SK-N-SH (cell line): Measurements from ENCODE around the gene TMEM30A. TPM values are rescaled to one million over a fixed set of nuclear protein-coding genes. Genes with fewer than 3 reads are reported as not detected.

Experiments
- CTCF ChIA-PET: fragments of 300-600, 350-600 bp; formaldehyde crosslinking; extraction: SDS; loops from one replicate; lab custom pipeline; 2021; lab: Yijun Ruan, JAX
- POLR2A ChIA-PET: fragments of 350-600 bp; sonication (Branson Sonifier 250); formaldehyde crosslinking; extraction: SDS; loops from one replicate; lab custom pipeline; 2020; ENCODE audit warnings: antibody characterized with exemption, inconsistent platforms; lab: Yijun Ruan, JAX
- DNase-seq: peaks from one replicate; pipeline ENCODE4 v3.0.0; 2012
- H2AFZ ChIP-seq: fragments of 200-600 bp; sonication (generic); 2 replicates; pipeline ENCODE4 v1.8.1; 2016; ENCODE audit warnings: antibody characterized with exemption, mild to moderate bottlenecking, low read depth
- H3F3A ChIP-seq: fragments of 200-600 bp; sonication (generic); replicated peaks from 2 replicates; pipeline ENCODE3; 2016; ENCODE audit warnings: antibody characterized with exemption, mild to moderate bottlenecking; ENCODE audit not compliant: insufficient read depth
- H3K27ac ChIP-seq, 2 experiments: fragments of 200-500 bp in 1 of 2; fragments of 200-600 bp in 1 of 2; sonication (Bioruptor generic) in 1 of 2; sonication (generic), shearing (Covaris generic) in 1 of 2; 2 replicates each; pipeline versions ENCODE4 v1.5.1 to v1.6.1; 2014 to 2016; ENCODE audit warnings: low read depth in 2 of 2, inconsistent platforms in 1 of 2, low read length in 1 of 2, mild to moderate bottlenecking in 1 of 2, mixed read lengths in 1 of 2
- H3K27me3 ChIP-seq: fragments of 200-600 bp; sonication (generic), shearing (Covaris generic); 2 replicates; pipeline ENCODE4 v1.6.1; 2016; ENCODE audit warnings: mixed run types; ENCODE audit not compliant: insufficient read depth
- H3K36me3 ChIP-seq, 2 experiments: fragments of 200-500 bp in 1 of 2; fragments of 200-600 bp in 1 of 2; sonication (Bioruptor generic) in 1 of 2; sonication (generic) in 1 of 2; replicated peaks in 1 of 2; 2 replicates each; pipeline versions ENCODE3 to v1.5.1; 2014 to 2016; ENCODE audit warnings: low read length in 1 of 2, mild to moderate bottlenecking in 1 of 2; ENCODE audit not compliant: insufficient read depth in 2 of 2, control insufficient read depth in 1 of 2
- H3K4me1 ChIP-seq, 2 experiments: fragments of 200-500 bp in 1 of 2; fragments of 200-600 bp in 1 of 2; sonication (Bioruptor generic) in 1 of 2; sonication (generic), shearing (Covaris generic) in 1 of 2; 2 replicates each; pipeline versions ENCODE4 v1.5.1 to v1.6.1; 2014 to 2016; ENCODE audit warnings: low read depth in 1 of 2, low read length in 1 of 2, mixed run types in 1 of 2; ENCODE audit not compliant: insufficient read depth in 2 of 2, control insufficient read depth in 1 of 2
- H3K4me2 ChIP-seq: fragments of 200-600 bp; sonication (generic), shearing (Covaris generic); 2 replicates; pipeline ENCODE4 v1.6.1; 2017; ENCODE audit warnings: mixed run types
- H3K4me3 ChIP-seq, 2 experiments: fragments of 200-500 bp in 1 of 2; fragments of 200-600 bp in 1 of 2; sonication (Bioruptor generic) in 1 of 2; sonication (generic), shearing (Covaris generic) in 1 of 2; 2 replicates each; pipeline versions ENCODE4 v1.5.1 to v1.8.1; 2014 to 2016; ENCODE audit warnings: low read depth in 2 of 2, inconsistent platforms in 1 of 2, low read length in 1 of 2, mild to moderate bottlenecking in 1 of 2, mixed read lengths in 1 of 2, moderate library complexity in 1 of 2
- H3K79me2 ChIP-seq: fragments of 200-600 bp; sonication (generic); 2 replicates; pipeline ENCODE4 v1.8.1; 2017; ENCODE audit warnings: mild to moderate bottlenecking; ENCODE audit not compliant: insufficient read depth
- H3K9ac ChIP-seq: fragments of 200-600 bp; sonication (generic); 2 replicates; pipeline ENCODE4 v1.6.1; 2017; ENCODE audit warnings: mixed run types
- H3K9me2 ChIP-seq: fragments of 200-600 bp; sonication (generic); 2 replicates; pipeline ENCODE4 v1.6.1; 2017; ENCODE audit warnings: mixed run types
- H3K9me3 ChIP-seq: fragments of 200-600 bp; sonication (generic); 2 replicates; pipeline ENCODE4 v1.6.1; 2017; ENCODE audit warnings: mixed run types, mild to moderate bottlenecking, moderate library complexity
- H4K20me1 ChIP-seq: fragments of 200-600 bp; sonication (generic); 2 replicates; pipeline ENCODE4 v1.6.1; 2017; ENCODE audit warnings: mild to moderate bottlenecking, mixed run types; ENCODE audit not compliant: insufficient read depth
- CTCF ChIP-seq: fragments of 200-600 bp; sonication (generic); IDR thresholded peaks from 2 replicates; pipeline ENCODE4 v1.6.1; 2017; ENCODE audit warnings: antibody characterized with exemption, mild to moderate bottlenecking, moderate library complexity
- ELF1 ChIP-seq: IDR thresholded peaks from 2 replicates; pipeline ENCODE4 v1.4.0; 2012
- EP300 ChIP-seq, 2 experiments: IDR thresholded peaks; 2 replicates each; pipeline versions ENCODE4 v1.4.0 to v1.6.1; 2012; ENCODE audit warnings: borderline replicate concordance in 1 of 2, low read depth in 1 of 2, low read length in 1 of 2
- EZH2phosphoT487 ChIP-seq: fragments of 200-600 bp; sonication (generic); IDR thresholded peaks from 2 replicates; pipeline ENCODE4 v1.6.1; 2017; ENCODE audit warnings: low read depth, mixed run types, mild to moderate bottlenecking, antibody characterized with exemption, moderate library complexity, borderline replicate concordance
- FOSL2 ChIP-seq: IDR thresholded peaks from 2 replicates; pipeline ENCODE4 v1.4.0; 2012; ENCODE audit warnings: low read depth, mild to moderate bottlenecking, moderate library complexity, borderline replicate concordance
- FOXJ3 ChIP-seq: sonication (generic); formaldehyde crosslinking; IDR thresholded peaks from 2 replicates; pipeline ENCODE4 v1.5.1; 2020; ENCODE audit warnings: mild to moderate bottlenecking, missing genetic modification reagents
- FOXM1 ChIP-seq: IDR thresholded peaks from 2 replicates; pipeline ENCODE4 v1.4.0; 2012; ENCODE audit warnings: low read depth, mild to moderate bottlenecking
- GABPA ChIP-seq: IDR thresholded peaks from 2 replicates; pipeline ENCODE4 v1.4.0; 2012; ENCODE audit warnings: low read depth, mild to moderate bottlenecking
- MAX ChIP-seq: IDR thresholded peaks from 2 replicates; pipeline ENCODE4 v1.4.0; 2012; ENCODE audit warnings: low read depth
- MEF2A ChIP-seq: IDR thresholded peaks from 2 replicates; pipeline ENCODE4 v1.4.0; 2012; ENCODE audit warnings: low read depth, borderline replicate concordance
- MXI1 ChIP-seq: IDR thresholded peaks from 2 replicates; pipeline ENCODE4 v1.6.1; 2012; ENCODE audit warnings: mild to moderate bottlenecking, low read depth, low read length, improper control_type of control experiment
- NFIC ChIP-seq: IDR thresholded peaks from 2 replicates; pipeline ENCODE4 v1.4.0; 2012; ENCODE audit warnings: borderline replicate concordance
- NRF1 ChIP-seq: IDR thresholded peaks from 2 replicates; pipeline ENCODE4 v1.6.1; 2012; ENCODE audit warnings: low read depth, mild to moderate bottlenecking, low read length
- POLR2AphosphoS5 ChIP-seq: IDR thresholded peaks from 2 replicates; pipeline ENCODE4 v1.6.1; 2012; ENCODE audit warnings: low read depth, low read length
- RAD21 ChIP-seq: IDR thresholded peaks from 2 replicates; pipeline ENCODE4 v1.6.1; 2012; ENCODE audit warnings: mild to moderate bottlenecking, low read length
- SMC3 ChIP-seq: IDR thresholded peaks from 2 replicates; pipeline ENCODE4 v1.6.1; 2012; ENCODE audit warnings: low read depth, low read length, improper control_type of control experiment
- TCF12 ChIP-seq: IDR thresholded peaks from 2 replicates; pipeline ENCODE4 v1.4.0; 2012
- TEAD4 ChIP-seq: IDR thresholded peaks from 2 replicates; pipeline ENCODE4 v1.4.0; 2012; ENCODE audit warnings: mild to moderate bottlenecking, borderline replicate concordance; ENCODE audit not compliant: insufficient read depth
- USF2 ChIP-seq: fragments of 150-350 bp; IDR thresholded peaks from 2 replicates; pipeline ENCODE4 v1.6.1; 2017; ENCODE audit warnings: antibody characterized with exemption, low read length, low read depth, borderline replicate concordance
- YY1 ChIP-seq: IDR thresholded peaks from 2 replicates; pipeline ENCODE4 v1.4.0; 2012; ENCODE audit warnings: low read depth, mild to moderate bottlenecking
- WGBS: methylation state at CpG from one replicate; pipeline ENCODE4 v1.1.6; 2017; ENCODE audit warnings: low lambda C conversion rate; 5-methylcytosine and 5-hydroxymethylcytosine counted together
- polyA plus RNA-seq, 3 experiments: library from polyadenylated mRNA; depleted of rRNA; stranded (reverse); fragments of >200 nt; gene quantifications; 2 replicates each; pipeline ENCODE4 v1.2.3, GENCODE V29; 2012
- TF ChIP-seq, protein P1 (sequence below): IDR thresholded peaks from 2 replicates; pipeline ENCODE4 v1.4.0; 2012; ENCODE audit warnings: low read depth, borderline replicate concordance
- TF ChIP-seq, protein P2 (sequence below): IDR thresholded peaks from 2 replicates; pipeline ENCODE4; 2012

Gene TMEM30A
- polyA plus RNA-seq, 1 of the 3 experiments (the other 2 are of a cell fraction): 22.8 TPM

- Histone ChIP-seq H3K27me3 (peaks cover 76% of the 10 kb centered on the region), H3K4me2 (peak overlapping the region; percentile 73), H3K9ac (no peak overlapping the region), H3K9me2 (no peaks in the 10 kb centered on the region), H4K20me1 (no peaks in the 10 kb centered on the region), H3K4me3 (peak overlapping the region in 1 of 2 experiments; percentile 16; a peak in 2 of 4 replicates), H3K36me3 (no peaks in the 10 kb centered on the region)
- CTCF ChIA-PET: interaction anchor here (0.8 to 9.0 kb wide), 18 partner anchors 13 to 1529 kb away, joined by 3 to 95 read pairs (median 3); partner anchors contain the start of gene COX7A2
- POLR2A ChIA-PET: no interaction called here
- 3% methylated on average over 35 of the region's 35 CpGs for WGBS
- TF ChIP-seq NRF1: no peak
- TF ChIP-seq CTCF: peak; percentile 79
- no peak for TF ChIP-seq FOXJ3 (CRISPR knock-in tag)
- TF ChIP-seq SMC3: peak; percentile 61
- peak; percentile 74 for TF ChIP-seq FOSL2
- peak; percentile 81 for TF ChIP-seq RAD21
- no peak for TF ChIP-seq TCF12
- TF ChIP-seq, protein P1, sequence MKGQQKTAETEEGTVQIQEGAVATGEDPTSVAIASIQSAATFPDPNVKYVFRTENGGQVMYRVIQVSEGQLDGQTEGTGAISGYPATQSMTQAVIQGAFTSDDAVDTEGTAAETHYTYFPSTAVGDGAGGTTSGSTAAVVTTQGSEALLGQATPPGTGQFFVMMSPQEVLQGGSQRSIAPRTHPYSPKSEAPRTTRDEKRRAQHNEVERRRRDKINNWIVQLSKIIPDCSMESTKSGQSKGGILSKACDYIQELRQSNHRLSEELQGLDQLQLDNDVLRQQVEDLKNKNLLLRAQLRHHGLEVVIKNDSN: no peak
- TF ChIP-seq, all 33 proteins: peak for 4
- Histone ChIP-seq H3K27ac (no peak overlapping the region), H3F3A (peaks cover 3% of the 10 kb centered on the region), H3K9me3 (no peaks in the 10 kb centered on the region), H3K79me2 (no peaks in the 10 kb centered on the region), H3K4me1 (peaks cover 4% of the 10 kb centered on the region in 2 experiments; a peak in 1 of 4 replicates), H2AFZ (no peak overlapping the region)
- DNase-seq: peak; percentile 74
Observed at GRCh38 chr6:75204217-75204958, 80.2 kb downstream of the TMEM30A start.

DNA sequence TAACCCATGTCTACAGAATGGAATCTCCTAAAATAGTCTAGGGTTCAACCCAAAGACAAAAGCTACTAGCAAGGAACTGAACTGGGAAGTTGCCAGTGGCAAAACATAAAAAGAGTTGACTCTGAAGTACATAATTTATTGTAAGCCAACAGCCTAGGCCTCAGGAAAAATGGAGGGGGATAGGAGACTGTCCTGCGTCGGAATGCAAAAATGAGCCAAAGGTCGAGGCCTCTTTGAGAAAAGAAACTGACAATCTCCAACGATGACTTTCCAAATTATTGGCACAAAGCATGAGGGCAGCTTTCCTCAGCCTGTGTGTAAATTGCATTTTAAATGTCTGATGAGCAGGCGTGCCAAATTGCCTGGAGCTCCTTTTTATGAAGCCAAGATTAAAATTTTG, 80.9 kb downstream of the TMEM30A start:
- Histone ChIP-seq H3K36me3 (no peaks in the 10 kb centered on the region), H3K27ac (no peak overlapping the region), H3K9me3 (no peaks in the 10 kb centered on the region), H2AFZ (no peak overlapping the region), H3F3A (peaks cover 3% of the 10 kb centered on the region), H3K4me1 (peaks cover 2 to 4% of the 10 kb centered on the region in 2 experiments; a peak in 1 of 4 replicates), H3K27me3 (peaks cover 80% of the 10 kb centered on the region), H3K9me2 (no peaks in the 10 kb centered on the region), H4K20me1 (no peaks in the 10 kb centered on the region), H3K4me3 (no peak overlapping the region; a peak in 1 of 4 replicates), H3K9ac (no peak overlapping the region), H3K79me2 (no peaks in the 10 kb centered on the region), H3K4me2 (no peak overlapping the region)
- POLR2A ChIA-PET: no interaction called here
- 7% methylated on average over 5 of the region's 5 CpGs for WGBS
- CTCF ChIA-PET: interaction anchor here (0.8 to 9.0 kb wide), 18 partner anchors 10 to 1528 kb away, joined by 3 to 95 read pairs (median 4); partner anchors contain the start of gene COX7A2
- no peak for DNase-seq
- TF ChIP-seq FOXM1: no peak
- TF ChIP-seq, protein P2, sequence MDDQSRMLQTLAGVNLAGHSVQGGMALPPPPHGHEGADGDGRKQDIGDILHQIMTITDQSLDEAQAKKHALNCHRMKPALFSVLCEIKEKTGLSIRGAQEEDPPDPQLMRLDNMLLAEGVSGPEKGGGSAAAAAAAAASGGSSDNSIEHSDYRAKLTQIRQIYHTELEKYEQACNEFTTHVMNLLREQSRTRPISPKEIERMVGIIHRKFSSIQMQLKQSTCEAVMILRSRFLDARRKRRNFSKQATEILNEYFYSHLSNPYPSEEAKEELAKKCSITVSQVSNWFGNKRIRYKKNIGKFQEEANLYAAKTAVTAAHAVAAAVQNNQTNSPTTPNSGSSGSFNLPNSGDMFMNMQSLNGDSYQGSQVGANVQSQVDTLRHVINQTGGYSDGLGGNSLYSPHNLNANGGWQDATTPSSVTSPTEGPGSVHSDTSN: no peak
- no peak for TF ChIP-seq YY1
- no peak for TF ChIP-seq GABPA
- no peak for TF ChIP-seq NFIC
- TF ChIP-seq MAX: no peak
- TF ChIP-seq MXI1: no peak
- no peak for TF ChIP-seq EZH2phosphoT487
- TF ChIP-seq, protein P1: no peak
- TF ChIP-seq ELF1: no peak
- TF ChIP-seq POLR2AphosphoS5: no peak
- TF ChIP-seq MEF2A: no peak
- TF ChIP-seq USF2: no peak
- TF ChIP-seq EP300 (IDR thresholded peaks at IDR 0.05; ENCODE audit: borderline replicate concordance in 1 of 2, low read depth in 1 of 2, low read length in 1 of 2): no peak
- no peak for TF ChIP-seq FOXJ3 (CRISPR knock-in tag)
- TF ChIP-seq NRF1: no peak
- TF ChIP-seq TEAD4: no peak
- TF ChIP-seq FOSL2: no peak
